GM18870 (cell line): ENCODE results near the gene C12orf56.
"Not testable (repeated sequence)": the region's sequence is repeated elsewhere in the genome, so short reads cannot be mapped to it uniquely, and the experiment has no call there.

ENCODE experiments used
- ATAC-seq: cut with Tn5 transposase; IDR thresholded peaks from one replicate; pipeline ENCODE4 v1.9.1; 2021; ENCODE audit warnings: moderate library complexity; ENCODE audit not compliant: unreplicated experiment

Gene C12orf56

DNA sequence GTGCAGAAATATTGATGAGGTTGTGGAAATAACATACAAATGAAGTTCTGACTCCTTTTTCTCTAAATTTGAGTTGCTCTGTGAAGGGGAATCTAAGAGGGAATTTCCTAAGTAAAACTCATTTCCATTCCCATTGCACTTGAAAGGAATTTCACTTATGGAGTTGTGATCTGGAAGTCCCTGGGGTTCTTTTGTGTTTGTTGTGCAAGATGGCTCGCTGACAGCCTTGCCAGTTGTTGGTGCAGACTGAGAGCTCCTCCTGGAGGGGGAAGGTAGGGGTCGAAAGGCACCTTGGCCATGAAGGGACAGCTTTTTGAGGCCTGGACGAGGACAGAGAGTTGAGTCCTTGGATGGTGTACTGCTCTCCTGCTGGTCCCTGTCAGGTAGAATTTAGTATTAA, 72.0 kb downstream of the C12orf56 start:
- ATAC-seq: no peak

DNA sequence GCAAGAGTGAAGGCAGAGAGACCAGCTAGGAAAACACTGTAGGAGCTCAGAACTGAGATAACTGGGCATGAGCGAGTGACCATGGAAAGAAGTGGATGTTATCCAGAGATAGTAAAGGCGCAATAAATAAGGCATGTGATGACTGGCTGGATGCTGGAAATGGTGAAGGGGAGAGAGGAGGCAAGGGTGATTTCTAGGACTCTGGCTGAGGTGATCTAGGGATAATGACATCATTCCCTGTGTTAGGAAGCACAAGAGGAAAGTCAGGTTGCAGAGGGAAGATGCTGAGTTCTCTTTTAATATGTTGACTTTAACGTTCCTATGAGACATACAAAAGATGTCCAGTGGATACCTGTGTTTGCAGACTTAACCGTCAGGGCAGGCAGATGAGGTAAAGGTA, 78.7 kb downstream of the C12orf56 start:
- no peak for ATAC-seq

DNA sequence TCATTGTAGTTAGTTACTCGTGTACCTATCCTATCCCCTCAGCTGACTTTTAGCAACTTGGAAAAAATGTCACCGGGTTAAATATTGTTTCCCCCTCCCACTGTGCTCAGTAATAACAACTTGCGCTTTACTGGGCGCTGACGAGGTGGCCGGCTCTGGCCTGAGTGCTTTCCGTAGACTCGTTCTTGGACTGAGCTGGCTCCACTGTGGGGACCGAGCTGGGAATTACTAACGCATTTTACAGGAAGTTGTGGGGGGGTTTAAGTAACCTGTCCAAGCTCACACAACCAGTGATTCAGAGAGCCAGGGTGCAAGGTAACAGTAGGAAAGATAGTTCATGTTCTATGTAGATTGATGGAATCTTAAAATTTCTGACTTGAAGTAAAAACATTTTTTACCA, 86.0 kb downstream of the C12orf56 start:
- ATAC-seq: no peak

DNA sequence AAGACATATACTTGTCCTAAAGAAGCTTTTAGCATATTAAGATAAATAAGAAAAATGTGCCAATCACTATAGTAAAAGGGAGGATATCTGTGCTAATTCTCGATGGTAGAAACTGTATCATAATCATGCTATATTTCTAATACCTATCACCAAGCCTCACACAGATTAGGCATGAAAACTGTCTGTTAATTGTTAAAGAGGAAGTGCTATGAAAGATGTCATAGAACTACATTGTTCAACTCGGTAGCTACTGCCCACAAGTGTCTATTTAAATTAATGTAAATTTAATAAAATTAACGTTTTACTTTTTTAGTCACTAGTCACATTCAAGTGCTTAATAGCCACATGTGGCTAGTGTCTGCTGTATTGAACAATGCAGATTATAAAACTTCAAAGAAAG, 90.9 kb downstream of the C12orf56 start:
- no peak for ATAC-seq

DNA sequence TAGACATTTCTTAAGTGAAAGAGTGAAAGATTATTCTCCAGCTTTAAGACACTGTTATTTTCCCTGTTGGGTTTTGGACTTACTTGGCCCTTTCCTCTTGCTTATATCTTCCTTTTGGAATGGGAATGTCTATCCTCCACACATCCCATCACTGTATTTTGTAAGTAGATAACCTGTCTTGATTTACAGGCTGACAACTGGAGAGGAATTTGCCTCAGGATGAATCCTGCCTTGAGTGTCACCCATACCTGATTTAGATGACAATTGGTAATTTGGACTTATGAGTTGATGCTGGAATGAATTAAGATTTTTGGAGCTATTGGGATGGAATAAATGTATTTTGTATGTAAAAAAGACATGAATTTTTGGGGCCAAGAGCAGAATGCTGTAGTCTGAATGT, 94.3 kb downstream of the C12orf56 start:
- ATAC-seq: no peak

DNA sequence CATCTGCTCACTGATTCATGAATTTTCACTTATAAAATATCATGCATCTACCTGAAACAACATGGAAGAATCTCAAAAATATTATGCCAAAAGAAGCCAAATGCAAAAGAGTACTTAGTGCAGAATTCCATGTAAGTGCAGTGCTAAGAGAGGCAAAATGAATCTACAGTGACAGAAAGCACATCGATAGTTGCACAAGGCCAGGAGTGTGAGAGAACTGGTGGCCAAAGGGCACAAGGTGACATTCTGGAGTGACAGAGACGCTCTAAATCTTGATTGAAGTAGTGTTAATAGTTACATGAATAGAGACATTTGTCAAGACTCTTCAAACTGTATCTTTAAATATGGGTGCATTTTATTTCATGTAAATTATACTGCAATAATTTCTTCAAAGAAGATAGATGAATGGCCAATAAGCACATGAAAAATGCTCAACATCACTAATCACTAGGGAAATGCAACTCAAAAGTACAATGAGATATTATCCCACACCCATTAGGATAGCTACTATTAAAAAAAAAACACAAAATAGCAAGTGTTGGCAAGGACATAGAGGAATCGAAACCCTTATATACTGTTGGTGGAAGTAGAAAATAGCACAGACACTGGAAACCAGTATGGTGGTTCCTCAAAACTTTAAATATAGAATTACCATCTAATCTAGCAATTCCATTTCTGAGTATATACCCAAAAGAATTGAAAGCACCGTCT, 96.7 kb downstream of the C12orf56 start:
- peak; percentile 43 for ATAC-seq

DNA sequence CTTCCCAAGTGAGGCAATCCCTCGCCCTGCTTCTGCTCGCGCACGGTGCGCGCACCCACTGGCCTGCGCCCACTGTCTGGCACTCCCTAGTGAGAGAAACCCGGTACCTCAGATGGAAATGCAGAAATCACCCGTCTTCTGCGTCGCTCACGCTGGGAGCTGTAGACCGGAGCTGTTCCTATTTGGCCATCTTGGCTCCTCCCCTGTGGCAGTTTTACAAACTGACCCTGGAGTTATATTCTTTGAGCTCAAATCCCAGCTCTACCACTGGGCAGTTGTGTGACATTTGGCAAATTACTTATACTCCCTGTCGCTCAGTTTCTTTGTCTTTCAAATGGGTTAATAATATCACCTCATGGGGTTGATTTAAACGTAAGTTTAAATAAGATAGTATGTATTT, 97.4 kb downstream of the C12orf56 start:
- ATAC-seq: not testable (repeated sequence)

DNA sequence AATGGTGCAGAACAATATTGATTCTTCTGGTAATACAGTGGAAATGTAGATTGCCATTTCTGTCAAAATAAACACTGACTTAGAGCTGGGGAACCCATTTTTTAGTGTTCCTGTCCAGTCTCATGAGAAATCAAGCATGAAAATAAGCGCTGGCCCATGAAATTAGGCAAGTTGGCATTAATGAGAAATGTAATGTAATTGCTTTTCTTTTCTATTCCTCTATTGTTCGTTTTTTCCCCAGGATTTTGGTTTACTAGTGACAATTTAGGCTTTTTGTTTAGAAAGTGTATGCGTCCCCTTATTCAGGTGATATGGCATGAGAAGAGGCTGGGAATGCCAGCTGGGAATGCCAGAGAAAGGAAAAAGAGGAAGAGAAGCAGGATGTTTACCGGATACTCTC, 104.0 kb downstream of the C12orf56 start:
- no peak for ATAC-seq

DNA sequence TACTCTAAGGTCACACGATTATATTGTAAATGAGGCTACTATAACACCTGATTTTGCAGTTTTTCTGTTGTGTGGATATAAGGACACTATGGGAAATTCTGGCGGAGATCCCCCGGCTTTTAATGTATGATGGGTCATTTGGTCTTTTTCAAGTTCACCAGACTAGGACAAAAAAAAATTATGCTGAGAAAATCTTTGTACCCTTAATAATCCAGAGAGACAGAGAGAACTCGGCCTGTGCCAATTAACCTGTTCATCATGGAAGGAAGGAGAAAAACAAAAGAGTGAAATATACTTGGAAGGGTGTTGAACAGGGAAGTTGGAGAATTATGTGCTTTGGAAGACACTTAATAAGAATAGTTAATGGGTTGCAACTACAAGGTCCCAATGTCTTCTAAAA, 106.3 kb downstream of the C12orf56 start:
- ATAC-seq: no peak

DNA sequence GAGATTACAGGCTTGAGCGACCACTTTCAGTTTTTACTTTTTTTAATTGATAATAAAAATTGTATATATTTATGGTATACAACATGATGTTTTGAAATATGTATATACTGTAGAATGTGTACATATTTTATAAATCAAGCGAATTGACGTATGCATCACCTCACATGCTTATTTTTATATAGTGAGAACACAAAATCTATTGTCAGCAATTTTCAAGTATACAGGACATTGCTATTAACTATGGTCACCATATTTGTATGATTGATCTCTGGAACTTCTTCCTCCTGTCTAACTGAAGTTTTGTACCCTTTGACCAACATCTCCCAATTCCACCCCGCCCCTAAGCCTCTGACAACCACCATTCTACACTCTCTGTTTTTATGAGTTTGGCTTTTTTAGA, 112.1 kb downstream of the C12orf56 start:
- no peak for ATAC-seq

DNA sequence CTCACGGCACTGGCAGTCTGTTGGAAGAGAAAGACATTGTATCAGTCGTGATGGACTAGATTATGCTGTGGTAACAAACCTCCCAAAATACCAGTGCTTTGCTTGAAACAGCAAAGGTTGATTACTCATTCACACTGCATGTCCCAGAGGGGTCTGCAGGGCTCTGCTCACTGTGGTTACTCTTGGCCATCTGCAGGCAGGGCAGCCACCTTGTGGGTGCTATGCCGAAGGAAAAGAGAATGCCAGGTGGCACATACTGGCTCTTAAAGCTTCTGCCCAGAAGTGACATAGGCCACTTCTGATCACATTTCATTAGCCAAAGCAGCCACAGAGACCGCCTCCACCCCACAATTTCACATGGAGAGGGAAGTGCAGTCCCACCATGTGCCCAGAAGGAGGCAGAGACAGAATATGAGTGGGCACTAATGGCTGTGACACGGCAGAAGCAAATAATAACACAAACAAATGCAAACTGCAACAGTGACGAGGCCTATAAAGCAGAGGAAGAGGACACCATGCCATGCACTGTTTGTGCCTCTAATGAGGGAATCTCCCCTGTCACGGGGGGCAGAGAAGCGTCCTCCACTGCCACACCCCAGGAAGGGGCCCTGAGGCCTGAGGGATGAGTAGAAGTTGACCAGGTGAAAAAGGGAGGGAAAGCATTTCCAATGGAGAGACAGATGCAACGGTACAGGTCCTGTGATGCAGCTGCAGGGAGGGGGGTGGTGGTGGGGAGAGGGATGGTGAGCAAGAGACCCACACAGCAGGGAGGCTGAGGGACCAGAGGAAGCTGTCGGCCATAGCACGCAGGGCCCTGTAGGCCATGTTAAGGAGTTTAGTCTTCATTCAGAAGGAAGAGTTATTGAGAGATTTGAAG, 116.8 kb downstream of the C12orf56 start:
- peak; percentile 61 for ATAC-seq

DNA sequence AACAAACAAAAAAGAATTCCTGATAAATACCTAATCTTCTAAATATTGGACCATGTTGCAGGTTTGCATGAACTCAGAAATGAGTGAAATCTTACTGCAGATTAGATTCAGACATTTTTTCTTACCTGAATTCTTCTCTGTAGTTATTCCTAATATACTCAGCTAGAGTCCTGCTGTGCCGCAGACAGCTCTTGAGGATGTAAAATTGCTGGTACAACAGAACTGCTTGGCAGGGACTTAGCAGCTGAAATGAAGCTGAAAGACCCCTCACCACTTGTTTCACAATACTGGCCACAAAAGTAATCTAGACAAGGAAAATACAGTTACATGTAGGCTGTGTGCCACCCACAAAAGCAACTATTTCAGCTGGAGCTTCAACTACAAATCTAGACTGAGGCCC, 120.1 kb downstream of the C12orf56 start:
- no peak for ATAC-seq

DNA sequence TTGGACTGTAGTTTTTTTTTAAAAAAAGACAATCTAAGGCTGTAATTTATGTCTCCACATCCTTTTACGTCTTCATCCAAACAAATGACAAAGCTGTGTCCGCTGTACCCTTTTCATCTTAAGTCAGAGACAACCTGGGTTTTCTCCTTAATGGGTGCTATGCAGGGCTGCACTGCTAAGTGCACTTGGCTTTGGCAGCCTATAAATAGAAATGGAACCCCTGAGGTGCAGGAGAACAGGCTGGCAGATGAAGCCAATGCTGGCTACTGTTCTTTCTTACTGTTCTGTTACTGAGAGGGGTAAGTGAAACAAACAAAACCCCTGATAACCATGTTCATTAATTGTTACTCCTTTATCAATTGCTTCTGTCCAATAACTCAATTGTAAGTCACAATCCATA, 121.4 kb downstream of the C12orf56 start:
- ATAC-seq: no peak

DNA sequence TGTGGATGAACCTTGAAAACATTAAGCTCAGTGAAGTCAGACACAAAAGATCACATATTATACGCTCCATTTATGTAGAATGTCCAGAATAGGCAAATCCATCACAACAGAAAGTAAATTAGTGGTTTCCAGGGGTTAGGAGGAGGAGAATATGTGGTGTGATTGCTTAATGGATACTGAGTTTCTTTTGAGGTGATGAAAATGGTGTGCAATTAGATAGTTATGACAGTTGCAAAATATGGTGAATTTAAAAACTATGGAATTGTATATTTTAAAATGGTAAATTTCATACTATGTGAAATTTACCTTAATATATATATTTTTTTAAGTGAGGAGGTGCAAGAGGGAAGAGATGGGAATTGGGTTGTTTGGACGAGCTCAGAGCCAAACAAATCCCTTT, 122.1 kb downstream of the C12orf56 start:
- ATAC-seq: no peak

DNA sequence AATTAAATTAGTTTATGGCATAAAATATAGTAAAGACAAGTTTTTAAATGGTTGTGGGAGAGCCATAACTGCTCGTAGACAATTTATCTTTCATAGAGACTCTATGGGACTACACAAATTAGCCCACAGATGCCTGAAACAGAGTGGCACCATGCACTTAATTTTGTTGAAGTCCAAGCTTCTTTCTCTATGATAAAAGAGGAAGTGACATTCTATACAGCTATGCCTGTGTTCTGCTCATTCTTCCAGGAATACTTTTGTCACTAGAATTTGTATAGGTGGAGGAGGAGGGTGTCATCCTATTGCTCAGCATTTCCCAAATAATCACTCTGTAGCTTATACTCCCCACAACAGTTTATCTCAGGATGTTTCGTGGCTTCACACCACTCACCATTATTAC, 124.7 kb downstream of the C12orf56 start:
- no peak for ATAC-seq

DNA sequence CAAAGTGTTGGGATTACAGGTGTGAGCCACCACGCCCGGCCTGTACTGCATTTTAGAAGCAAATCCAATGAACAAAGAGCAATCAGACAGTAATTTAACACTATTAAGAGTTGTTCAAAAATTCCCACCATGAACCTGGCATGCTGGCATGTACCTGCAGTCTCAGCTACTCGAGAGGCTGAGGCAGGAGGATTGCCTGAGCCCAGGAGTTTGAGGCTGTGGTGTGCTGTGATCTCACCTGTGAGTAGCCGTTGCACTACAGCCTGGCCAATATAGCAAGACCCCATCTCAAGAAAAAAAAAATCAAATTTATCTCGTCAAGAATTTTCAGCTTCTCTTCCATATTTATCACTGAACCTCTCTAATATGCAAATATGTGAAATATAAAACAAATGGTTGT, 128.7 kb downstream of the C12orf56 start:
- no peak for ATAC-seq

DNA sequence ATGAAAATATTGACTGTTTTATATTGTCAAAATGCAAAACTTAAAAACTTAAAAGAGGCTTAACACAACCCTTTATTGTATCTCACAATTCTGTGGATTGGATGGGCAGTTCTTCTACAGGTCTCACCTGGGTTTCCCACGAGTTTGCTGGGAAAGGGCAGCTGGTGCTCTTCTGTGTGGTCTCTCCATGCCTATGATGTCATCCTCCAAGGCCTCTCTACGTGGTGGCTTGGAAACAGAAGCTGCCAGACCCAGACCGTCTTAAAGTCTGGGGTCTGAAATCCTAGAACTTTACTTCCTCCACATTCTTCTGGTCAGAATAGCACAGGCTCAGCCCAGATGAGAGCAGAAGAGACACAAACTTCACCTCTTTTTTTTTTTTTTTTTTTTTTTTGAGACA, 132.0 kb downstream of the C12orf56 start:
- ATAC-seq: no peak

DNA sequence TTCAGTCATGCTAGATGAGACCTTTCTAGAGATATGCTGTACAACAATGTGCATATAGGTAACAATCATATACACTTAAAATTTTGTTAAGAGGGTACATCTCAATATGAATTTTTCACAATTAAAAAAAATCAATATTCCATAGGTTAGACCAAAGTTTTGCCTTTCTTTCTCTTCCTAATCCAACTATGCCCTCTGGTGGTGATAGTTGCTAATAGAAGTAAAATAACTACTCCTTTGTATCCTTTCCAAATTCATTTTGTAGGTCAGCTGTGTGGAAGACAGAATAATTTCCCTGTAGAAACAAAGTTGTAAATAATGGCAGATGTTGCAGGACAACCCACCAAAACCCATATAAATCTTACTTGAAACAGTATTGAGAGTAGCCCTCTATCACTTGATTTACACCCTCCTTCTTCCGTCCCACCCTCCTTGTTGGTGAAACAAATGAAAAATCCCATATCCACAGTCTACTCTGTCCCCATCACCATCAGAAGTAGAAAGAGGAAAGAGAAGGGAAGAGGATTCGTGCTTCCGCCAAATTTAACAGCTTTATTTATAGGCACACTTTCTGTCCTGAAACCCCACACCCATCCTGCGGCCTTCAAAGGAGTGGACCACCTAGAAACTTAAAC, 134.3 kb downstream of the C12orf56 start:
- no peak for ATAC-seq

DNA sequence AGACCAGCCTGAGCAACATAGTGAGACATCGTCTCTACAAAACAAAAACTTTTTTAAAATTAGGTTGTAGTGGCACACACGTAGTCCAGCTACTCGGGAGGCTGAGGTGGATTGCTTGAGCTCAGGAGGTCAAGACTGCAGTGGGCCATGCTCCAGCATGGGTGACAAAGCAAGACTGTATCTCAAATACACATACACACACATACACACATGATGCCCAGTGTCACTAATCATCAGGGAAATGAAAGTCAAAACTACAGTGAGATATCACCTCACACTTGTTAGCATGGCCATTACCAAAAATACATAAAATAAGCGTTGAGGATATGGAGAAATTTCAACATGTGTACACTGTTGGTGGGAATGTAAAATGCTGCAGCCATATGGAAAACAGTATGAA, 135.3 kb downstream of the C12orf56 start:
- ATAC-seq: no peak

DNA sequence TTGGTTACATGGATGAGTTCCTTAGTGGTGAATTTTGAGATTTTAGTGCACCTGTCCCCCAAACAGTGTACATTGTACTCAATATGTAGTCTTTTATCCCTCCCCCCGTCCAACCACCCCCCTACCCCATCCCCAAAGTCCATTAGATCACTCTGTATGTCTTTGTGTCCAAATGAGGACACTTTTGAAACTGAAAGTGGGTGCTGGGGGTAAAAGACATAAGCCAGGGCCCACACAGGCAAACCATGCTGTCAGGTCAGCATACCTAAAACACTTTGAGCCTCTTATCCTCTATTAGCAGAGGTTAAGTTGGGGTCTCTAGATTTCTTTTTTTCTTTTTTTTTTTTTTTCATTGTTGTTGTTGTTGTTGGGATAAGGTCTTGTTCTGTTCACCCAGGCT, 137.2 kb downstream of the C12orf56 start:
- ATAC-seq: no peak

DNA sequence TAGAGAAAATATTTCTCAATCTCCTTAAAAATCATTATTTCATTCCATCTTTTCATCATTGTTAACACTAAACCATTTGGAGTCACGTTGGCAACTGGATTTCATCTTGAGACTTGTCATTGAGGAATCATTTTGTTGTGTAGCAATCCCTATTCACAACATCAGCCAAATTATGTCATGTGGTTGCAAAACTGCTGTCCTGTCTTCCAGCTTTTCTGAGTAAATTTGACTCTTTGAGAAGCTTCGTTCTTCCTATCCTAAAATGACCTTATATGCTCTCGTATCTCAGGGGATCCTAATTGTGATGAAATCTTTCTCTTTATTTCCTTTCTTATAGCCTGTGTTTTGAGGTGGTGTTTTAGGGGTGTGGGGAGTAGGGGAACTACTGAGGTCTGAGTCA, 137.9 kb downstream of the C12orf56 start:
- no peak for ATAC-seq

DNA sequence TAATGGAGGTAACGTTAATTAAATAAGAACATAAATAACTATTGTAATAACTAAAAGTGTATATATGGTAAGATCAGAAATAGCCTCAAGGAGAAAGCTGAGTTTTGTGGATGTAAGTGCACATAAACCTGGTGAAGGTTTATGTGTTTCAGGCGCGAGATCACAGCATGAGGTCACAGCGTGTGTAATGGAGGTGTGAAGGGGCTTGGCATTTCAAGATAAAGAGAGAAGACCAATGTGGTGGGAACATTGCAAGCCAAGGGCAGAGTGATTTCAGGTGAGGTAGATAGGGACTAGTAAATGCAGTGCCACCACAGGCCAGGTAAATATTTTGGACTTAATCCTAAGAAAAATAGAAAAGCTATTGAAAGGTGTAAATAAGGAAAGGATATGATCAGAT, 146.7 kb downstream of the C12orf56 start:
- no peak for ATAC-seq
